GM19455 (cell line): ENCODE measurements around the gene CDH18.

Experiments
- ATAC-seq: cut with Tn5 transposase; IDR thresholded peaks from one replicate; pipeline ENCODE4 v1.9.1; 2021; ENCODE audit not compliant: unreplicated experiment

Gene CDH18

DNA sequence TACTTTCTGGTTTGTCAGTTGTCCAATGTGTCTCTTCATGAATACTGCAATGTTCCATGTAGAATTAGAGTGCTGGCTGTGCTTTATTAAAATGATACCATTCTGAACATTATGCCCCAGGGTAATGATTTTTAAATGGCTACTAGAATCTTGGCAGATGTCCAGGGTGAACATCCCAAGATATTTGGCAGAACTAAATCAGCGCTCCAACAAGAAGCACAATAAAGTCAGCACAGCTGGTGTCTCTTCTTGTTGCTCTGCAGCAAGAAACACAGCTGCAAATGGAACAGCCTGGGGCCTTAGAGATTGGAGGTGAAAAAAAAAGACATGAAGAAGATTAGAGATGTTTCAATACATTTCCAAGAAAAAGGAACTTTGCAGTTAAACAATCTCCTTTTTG lies 248.3 kb downstream of the CDH18 start:
- no peak for ATAC-seq

DNA sequence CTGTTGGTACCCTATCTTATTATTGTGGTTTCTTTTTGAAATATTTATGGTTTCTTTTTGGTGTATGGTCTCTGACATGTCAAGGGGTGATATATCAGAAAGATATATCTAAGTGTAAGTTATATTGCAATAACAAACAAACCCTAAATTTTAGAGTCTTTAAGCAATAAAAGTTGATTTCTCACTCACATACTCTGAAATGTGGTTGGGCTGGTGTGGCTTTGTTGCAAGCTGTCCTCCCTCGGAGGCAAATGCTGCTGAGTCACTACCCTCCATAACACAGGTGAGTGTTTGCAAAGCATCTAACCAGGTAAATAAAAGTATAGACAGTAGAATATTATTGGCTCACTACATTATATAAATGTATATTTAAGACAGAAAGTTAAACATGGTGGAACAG lies 253.2 kb downstream of the CDH18 start:
- no peak for ATAC-seq

DNA sequence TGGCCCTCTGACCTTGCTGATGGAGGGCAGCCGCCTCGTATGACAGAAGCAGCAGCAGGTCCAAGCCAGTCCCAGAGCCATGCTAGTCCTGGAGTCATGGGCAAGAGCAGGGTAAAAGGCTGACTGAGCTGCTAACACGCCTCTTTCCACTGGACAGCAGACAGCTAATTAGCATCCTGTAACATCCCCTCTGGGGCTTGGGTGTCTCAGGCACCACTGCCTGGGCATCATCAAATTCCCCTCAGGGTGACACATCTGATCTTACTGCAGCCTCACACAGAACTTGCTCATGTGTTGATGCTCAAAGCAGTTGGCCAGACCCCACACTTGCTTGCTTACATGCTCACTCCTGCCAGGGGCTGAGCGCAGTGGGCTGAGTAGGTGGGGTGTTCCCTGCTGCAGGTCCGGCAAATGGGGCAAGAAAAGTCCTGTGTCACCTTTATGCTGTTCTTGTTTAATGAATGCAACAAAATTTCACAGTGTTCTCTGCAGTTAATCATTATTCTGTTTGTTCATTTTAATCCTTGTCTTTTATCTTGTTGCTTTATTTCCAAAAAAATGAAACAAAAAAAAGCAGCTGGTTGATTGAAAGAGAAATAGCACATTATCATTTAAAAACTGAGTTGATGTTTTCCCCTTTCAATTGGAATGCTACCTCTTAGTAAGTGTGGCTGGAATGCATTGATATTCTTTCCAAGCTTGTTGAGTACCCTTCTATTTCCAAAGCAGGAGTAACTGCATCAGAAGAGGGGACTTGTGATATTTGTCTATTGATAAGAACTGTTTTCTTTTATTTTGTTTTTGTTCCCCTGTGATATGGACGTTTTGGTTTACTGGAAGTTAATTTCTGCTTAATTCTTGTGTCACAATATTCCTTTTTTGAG lies 254.1 kb downstream of the CDH18 start:
- ATAC-seq: no peak

GRCh38 chr5:19728571-19728970 lies 259.4 kb downstream of the CDH18 start:
- no peak for ATAC-seq

DNA sequence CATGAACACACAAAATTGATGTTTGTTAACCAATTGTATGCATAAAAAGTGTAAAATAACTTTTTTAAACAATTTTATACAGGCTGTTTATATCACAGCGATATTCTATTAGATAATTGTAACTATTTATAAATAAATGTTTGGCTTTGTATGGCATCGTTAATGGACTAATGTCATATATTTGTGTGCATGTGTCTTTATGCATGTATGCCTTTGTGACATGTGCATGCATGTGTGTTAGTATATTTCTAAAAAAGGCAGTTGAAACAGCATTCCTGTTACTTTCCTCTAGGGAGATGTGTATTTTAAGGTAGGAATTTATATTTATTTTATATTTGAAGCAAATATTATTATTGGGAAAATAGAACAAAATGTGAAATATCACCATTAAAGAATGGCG lies 268.9 kb downstream of the CDH18 start:
- no peak for ATAC-seq

DNA sequence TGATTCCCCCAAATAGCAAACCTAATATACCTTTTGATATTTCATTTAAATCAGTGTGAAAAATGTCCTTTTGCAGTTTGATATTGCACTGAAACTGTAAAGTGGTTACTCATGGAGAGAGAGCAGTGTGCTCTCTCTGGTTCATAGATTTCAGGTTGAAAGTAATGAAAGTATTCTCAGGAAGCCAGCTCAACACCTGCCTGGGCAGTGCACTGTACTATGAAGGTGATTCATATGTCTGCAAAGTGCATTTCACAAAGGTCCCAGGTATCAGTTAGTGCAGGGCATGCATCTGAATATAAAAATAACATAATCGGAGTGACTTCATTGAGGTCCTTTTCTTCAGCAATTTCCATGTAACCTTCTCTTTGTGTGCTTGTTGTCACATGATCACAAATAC lies 274.3 kb downstream of the CDH18 start:
- ATAC-seq: no peak

DNA sequence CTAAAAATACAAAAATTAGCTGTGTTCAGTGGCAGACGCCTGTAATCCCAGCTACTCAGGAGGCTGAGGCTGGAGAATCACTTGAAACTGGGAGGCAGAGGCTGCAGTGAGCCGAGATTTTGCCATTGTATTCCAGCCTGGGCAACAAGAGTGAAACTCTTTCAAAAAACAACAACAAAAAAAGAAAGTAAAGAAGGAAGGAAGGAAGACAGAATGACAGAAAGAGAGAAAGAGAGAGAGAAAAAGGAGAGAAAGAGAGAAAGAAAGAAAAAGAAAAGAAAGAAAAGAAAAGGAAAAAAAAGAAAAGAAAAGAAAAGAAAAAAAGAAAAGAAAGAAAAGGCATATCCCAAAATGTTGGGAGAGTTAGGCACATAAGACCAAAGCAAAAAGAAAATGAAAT lies 278.6 kb downstream of the CDH18 start:
- no peak for ATAC-seq

DNA sequence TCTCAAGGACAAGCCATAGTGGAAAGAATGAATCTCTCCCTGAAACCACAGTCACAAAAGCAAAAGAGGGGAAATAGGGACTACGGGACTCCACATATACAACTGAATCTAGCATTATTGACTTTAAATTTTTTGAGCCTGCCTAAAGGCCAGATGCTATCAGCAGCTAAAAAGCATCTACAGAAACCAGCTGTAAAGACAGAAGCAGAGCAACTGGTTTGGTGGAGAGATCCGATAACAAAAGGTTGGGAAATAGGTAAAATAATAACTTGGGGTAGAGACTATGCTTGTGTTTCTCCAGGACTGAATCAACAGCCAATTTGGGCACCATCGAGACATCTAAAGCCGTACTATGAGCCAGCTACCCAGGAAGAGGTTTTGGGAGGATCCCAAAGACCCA lies 281.2 kb downstream of the CDH18 start:
- ATAC-seq: no peak

GRCh38 chr5:19701731-19702130 lies 286.3 kb downstream of the CDH18 start:
- ATAC-seq: no peak

- no peak for ATAC-seq
These were observed 292.9 kb downstream of the CDH18 start for GRCh38 chr5:19694949-19695611.

DNA sequence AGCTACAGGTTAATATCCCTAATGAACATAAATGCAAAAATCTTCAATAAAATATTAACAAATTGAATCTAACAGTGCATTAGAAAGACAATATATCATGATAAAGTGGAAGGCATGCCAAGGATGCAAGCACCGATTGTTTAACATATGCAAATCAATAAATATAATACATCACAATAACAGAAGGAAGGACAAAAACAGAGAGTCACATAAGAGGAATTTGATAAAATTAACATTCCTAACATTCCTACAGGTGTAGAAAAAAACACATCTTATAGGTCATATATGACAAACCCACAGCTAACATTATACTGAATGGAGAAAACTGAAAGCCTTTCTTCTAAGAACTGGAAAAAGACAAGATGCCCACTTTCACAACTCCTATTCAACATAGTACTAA lies 297.0 kb downstream of the CDH18 start:
- no peak for ATAC-seq

- no peak for ATAC-seq
These were observed 302.5 kb downstream of the CDH18 start for GRCh38 chr5:19685473-19685872.

- ATAC-seq: no peak
These were observed 311.1 kb downstream of the CDH18 start for GRCh38 chr5:19676895-19677294.

GRCh38 chr5:19660679-19661078 lies 327.3 kb downstream of the CDH18 start:
- ATAC-seq: no peak

DNA sequence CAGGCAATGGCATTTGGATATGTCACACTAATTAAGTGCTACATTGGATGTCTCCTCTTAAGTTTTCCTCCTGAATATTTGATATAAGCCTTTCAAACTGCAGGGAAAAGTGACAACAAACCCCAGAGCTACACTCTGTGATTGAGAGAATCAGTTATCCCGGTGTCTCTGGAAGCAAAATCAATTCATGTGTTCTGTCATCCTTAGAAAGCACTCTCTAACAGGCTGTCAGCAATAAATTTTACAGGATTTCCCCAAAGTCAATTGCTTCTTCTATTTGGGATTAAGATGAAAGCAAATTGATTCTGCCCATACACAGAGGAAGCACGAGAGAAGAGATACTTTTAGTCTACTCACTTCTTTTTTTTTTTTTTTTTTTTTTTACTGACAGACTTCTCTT lies 332.4 kb downstream of the CDH18 start:
- ATAC-seq: no peak

DNA sequence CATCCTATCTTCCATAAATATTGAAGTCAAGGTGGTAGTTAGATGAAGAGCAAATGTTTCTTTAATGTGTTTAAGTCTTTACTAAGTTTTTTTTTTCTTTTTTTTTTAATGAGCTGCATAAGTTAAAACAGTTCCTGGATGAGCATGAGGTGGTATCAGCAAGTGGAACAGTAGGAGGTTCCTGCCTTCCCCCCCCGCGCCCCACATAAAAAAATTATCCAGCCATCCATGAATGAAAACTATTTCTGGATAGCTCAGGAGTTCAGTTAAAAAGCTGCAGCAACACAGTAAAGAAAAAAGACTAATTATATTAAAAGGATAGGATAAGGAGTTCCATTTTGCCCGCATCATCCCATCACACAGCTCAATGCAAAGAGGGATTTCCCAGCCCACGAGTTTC lies 349.5 kb downstream of the CDH18 start:
- ATAC-seq: no peak

DNA sequence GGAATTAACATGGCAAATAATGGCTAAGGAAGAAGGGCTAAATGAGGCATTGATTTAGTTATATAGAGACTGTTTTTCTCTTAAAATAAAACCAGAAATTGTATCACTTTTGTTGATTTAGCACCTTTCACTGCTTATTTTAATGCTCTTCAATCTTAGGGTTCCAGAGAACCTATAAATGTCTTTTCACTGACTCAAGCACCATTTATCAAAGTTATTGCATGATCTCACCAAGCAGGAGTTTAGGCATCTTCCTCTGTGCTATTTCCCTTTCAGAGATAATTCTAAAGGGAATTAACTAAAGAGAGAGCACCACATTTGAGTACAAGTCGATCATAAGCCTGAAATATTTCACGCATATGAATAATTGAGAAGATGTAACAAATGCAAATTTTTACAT lies 357.1 kb downstream of the CDH18 start:
- ATAC-seq: no peak

DNA sequence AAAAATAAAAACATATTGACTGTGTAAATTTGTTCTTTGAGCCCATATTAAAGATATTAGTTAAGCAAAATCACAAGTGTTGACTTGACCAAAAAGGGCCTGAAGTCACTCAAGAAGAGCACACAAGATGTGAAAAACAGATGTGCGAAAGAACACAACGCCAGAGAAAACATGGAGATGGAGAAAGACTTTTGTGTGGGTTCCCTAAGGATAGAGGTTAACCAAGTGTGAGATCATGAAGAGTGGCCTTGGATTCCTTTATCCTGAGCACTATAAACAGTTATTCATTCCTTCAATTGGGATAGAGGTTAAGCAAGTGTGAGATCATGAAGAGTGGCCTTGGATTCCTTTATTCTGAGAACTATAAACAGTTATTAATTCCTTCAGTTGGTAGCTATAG lies 361.8 kb downstream of the CDH18 start:
- ATAC-seq: no peak

DNA sequence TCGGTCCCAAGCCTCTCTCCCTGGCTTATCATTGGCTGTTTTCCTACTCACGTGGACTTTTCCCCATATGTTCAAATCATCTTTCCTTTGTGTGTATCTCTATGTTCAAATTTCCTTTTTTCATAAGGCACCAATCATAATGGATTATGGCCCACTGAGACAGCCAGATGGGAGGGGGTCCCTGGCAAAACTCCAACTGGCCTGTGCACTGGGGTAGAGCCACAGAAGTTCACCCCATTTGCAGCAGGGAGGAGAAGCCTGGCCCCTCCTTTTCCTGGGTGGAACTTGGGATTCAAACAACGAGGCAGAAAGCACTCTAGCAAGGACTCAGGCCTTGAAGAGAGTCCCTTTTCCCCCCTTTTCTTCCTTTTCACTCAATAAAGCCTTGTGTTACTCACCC lies 362.4 kb downstream of the CDH18 start:
- ATAC-seq: no peak

GRCh38 chr5:19619571-19619970 lies 368.4 kb downstream of the CDH18 start:
- no peak for ATAC-seq

DNA sequence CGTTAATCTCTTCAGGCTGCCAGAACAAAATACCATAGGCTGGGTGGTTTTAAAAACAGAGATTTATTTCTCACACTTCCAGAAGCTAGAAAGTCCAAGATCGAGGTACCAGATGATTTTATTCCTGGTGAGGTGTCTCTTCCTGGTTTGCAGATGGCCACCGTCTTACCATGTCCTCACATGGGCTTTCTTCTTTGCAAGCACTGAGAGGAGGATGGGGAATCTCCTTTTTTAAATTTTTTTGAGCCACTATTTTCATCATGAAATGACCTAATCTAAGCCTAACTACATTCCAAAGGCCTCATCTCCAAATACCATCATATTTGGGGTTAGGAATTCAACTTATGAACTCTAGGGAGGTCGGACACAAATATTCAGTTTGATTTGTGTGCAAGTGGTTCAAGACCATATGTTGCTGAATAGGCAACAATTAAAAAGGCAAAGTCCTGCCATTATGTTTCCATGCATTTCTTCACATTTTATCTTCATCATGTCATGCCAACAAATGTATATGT lies 371.2 kb downstream of the CDH18 start:
- no peak for ATAC-seq

DNA sequence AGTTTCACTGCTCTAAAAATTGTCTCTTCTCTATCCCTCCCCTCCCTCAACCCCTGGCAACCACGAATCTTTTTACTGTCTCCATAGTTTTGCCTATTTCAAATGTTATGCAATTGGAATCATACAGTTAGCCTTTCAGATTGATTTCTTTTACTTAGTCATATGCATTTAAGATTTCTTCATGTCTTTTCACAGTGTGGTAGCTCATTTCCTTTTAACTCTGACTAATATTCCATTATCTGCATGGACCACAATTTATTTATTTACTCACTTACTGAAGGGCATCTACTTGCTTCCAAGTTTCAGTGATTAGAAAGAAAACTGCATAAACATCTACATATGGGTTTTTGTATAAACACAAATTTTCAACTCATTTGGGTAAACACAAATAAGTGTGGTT lies 372.3 kb downstream of the CDH18 start:
- ATAC-seq: no peak
